PC-3 (cell line): ENCODE measurements around the gene PTGDS.

ENCODE experiments used
- CTCF ChIP-seq: fragments of 300-600 bp; sonication (generic); conservative IDR thresholded peaks from 2 replicates; pipeline ENCODE4 v1.5.1; 2017; ENCODE audit warnings: antibody characterized with exemption, low read depth, mild to moderate bottlenecking, low read length
- EZH2 ChIP-seq: fragments of 300-600 bp; sonication (generic); IDR thresholded peaks from one replicate; pipeline ENCODE4 v1.6.1; 2017; ENCODE audit warnings: antibody characterized with exemption, mild to moderate bottlenecking, low read length; ENCODE audit not compliant: unreplicated experiment
- EZH2phosphoT487 ChIP-seq: fragments of 300-600 bp; sonication (generic); IDR thresholded peaks from 2 replicates; pipeline ENCODE4 v1.6.1; 2018; ENCODE audit warnings: mild to moderate bottlenecking, antibody characterized with exemption, low read length, borderline replicate concordance

- TF ChIP-seq EZH2 (no peak), CTCF (no peak), EZH2phosphoT487 (no peak)
Observed at GRCh38 chr9:136957901-136958300, 19.4 kb upstream of the PTGDS start.
